ENCODE data around the gene TPT1. TPM values are rescaled to one million over a fixed set of nuclear protein-coding genes. Genes with fewer than 3 reads are reported as not detected.

Gene TPT1
- polyA plus RNA-seq, 1 of the 3 experiments (the other 2 are of a cell fraction), result 1,919 TPM

- TF ChIP-seq PBX3 (IDR thresholded peaks at IDR 0.05) (peak; percentile 20; the same call in 1 of the 2 replicates), TEAD4 (IDR thresholded peaks at IDR 0.05; ENCODE audit: borderline replicate concordance, insufficient read depth) (no peak)
Observed at GRCh38 chr13:45340422-45341033, 455 bp downstream of the TPT1 start (continued).

DNA sequence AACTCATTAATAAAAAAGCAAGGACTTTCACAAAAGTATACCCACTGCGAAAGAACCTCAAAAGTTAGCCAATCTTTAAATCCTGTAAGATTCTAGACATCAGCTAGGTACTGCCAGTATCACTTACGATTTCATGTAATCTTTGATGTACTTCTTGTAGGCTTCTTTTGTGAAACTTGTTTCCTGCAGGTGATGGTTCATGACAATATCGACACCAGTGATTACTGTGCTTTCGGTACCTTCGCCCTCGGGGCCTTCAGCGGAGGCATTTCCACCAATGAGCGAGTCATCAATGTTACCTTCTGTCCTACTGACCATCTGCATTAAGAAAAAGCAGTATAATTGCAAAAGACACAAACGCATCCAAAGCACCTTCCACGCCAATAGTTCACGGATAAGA lies 1.1 kb downstream of the TPT1 start:
- Histone ChIP-seq H4K20me1 (ENCODE audit: insufficient read depth) (peaks cover 57% of the 10 kb centered on the region), H3K9me2 (no peaks in the 10 kb centered on the region), H3K4me3 (ENCODE audit: low read depth in 2 of 2, low read length in 1 of 2) (peak overlapping the region; percentile 68 to 99), H3F3A (replicated peaks; ENCODE audit: insufficient read depth) (peaks cover 55% of the 10 kb centered on the region), H3K4me2 (peak overlapping the region; percentile 97), H3K79me2 (ENCODE audit: insufficient read depth) (peaks cover 89% of the 10 kb centered on the region), H3K9ac (peak overlapping the region; percentile 99), H3K27ac (ENCODE audit: low read depth in 2 of 2, low read length in 1 of 2) (peak overlapping the region; percentile 95 to 98), H3K27me3 (ENCODE audit: insufficient read depth) (no peaks in the 10 kb centered on the region), H3K36me3 (replicated peaks in 1 of 2; ENCODE audit: control insufficient read depth in 1 of 2, insufficient read depth in 2 of 2, low read length in 1 of 2) (peaks cover 54 to 58% of the 10 kb centered on the region in 2 experiments), H3K9me3 (no peaks in the 10 kb centered on the region), H3K4me1 (ENCODE audit: control insufficient read depth in 1 of 2, insufficient read depth in 2 of 2, low read depth in 1 of 2, low read length in 1 of 2) (peaks cover 10 to 35% of the 10 kb centered on the region in 2 experiments; a peak in 3 of 4 replicates), H2AFZ (ENCODE audit: low read depth) (no peak overlapping the region)
- TF ChIP-seq FOSL2 (IDR thresholded peaks at IDR 0.05; ENCODE audit: borderline replicate concordance, low read depth) (no peak), RFX5 (IDR thresholded peaks at IDR 0.05; ENCODE audit: low read length) (no peak), FOXJ3 (CRISPR knock-in tag; IDR thresholded peaks at IDR 0.05) (no peak), EP300 (IDR thresholded peaks at IDR 0.05; ENCODE audit: borderline replicate concordance in 1 of 2, low read depth in 1 of 2, low read length in 1 of 2) (no peak), CHD2 (IDR thresholded peaks at IDR 0.05; ENCODE audit: low read length, partially characterized antibody) (no peak), RAD21 (IDR thresholded peaks at IDR 0.05; ENCODE audit: low read length) (no peak), ZBTB33 (IDR thresholded peaks at IDR 0.05; ENCODE audit: borderline replicate concordance, low read depth) (no peak), NFIC (IDR thresholded peaks at IDR 0.05; ENCODE audit: borderline replicate concordance) (no peak)
- TF ChIP-seq, protein P1, sequence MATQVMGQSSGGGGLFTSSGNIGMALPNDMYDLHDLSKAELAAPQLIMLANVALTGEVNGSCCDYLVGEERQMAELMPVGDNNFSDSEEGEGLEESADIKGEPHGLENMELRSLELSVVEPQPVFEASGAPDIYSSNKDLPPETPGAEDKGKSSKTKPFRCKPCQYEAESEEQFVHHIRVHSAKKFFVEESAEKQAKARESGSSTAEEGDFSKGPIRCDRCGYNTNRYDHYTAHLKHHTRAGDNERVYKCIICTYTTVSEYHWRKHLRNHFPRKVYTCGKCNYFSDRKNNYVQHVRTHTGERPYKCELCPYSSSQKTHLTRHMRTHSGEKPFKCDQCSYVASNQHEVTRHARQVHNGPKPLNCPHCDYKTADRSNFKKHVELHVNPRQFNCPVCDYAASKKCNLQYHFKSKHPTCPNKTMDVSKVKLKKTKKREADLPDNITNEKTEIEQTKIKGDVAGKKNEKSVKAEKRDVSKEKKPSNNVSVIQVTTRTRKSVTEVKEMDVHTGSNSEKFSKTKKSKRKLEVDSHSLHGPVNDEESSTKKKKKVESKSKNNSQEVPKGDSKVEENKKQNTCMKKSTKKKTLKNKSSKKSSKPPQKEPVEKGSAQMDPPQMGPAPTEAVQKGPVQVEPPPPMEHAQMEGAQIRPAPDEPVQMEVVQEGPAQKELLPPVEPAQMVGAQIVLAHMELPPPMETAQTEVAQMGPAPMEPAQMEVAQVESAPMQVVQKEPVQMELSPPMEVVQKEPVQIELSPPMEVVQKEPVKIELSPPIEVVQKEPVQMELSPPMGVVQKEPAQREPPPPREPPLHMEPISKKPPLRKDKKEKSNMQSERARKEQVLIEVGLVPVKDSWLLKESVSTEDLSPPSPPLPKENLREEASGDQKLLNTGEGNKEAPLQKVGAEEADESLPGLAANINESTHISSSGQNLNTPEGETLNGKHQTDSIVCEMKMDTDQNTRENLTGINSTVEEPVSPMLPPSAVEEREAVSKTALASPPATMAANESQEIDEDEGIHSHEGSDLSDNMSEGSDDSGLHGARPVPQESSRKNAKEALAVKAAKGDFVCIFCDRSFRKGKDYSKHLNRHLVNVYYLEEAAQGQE (IDR thresholded peaks at IDR 0.05; ENCODE audit: low read depth, low read length), result no peak
- ChIA-PET POLR2A (interaction anchor here (0.6 to 1.6 kb wide), 5 partner anchors 8 to 125 kb away, joined by 3 to 7 read pairs (median 4); partner anchors contain the start of gene COG3), CTCF (interaction anchor here (0.6 to 3.4 kb wide), 9 partner anchors 8 to 366 kb away, joined by 3 to 16 read pairs (median 4); no protein-coding TSS in a partner anchor)
- DNase-seq, result no peak
- WGBS (ENCODE audit: low lambda C conversion rate), result under 1% methylated on average over 11 of the region's 11 CpGs
